IMR-90 (cell line): Measurements from ENCODE around the gene CBL. TPM values are rescaled to one million over a fixed set of nuclear protein-coding genes. Genes with fewer than 3 reads are reported as not detected.

ENCODE experiments used
- ATAC-seq: fragments of 200-7000 bp; cut with Tn5 transposase; 2 replicates; pipeline ENCODE4 v1.9.1; 2020; ENCODE audit warnings: low read depth, mild to moderate bottlenecking, moderate library complexity
- BruUV-seq: library from RNA; stranded (reverse); fragments of 400-500 nt; replicated peaks from 2 replicates; lab custom pipeline; 2021; lab: Mats Ljungman, UMichigan
- CTCF ChIA-PET: fragments of 300-600 bp; formaldehyde crosslinking; extraction: SDS; loops from one replicate; lab custom pipeline; 2021; ENCODE audit warnings: antibody characterized with exemption; lab: Yijun Ruan, JAX
- POLR2A ChIA-PET: fragments of 300-600 bp; sonication (Branson Sonifier 250); formaldehyde crosslinking; loops from one replicate; lab custom pipeline; 2022; ENCODE audit warnings: antibody characterized with exemption; ENCODE audit not compliant: unreplicated experiment; lab: Charles Lee
- DNase-seq: peaks from one replicate; pipeline ENCODE4 v3.0.0; 2013
- H2AFZ ChIP-seq: replicated peaks from 2 replicates; pipeline ENCODE3; 2013; ENCODE audit warnings: low read length, mild to moderate bottlenecking; ENCODE audit not compliant: poor library complexity
- H2AK5ac ChIP-seq: 2 replicates; pipeline ENCODE4 v1.6.1; 2013; ENCODE audit warnings: low read depth, low read length, inconsistent platforms
- H2AK9ac ChIP-seq: replicated peaks from 2 replicates; pipeline ENCODE3; 2013; ENCODE audit warnings: mild to moderate bottlenecking, low read depth, low read length, moderate library complexity; ENCODE audit not compliant: poor library complexity
- H2BK120ac ChIP-seq: 2 replicates; pipeline ENCODE4 v1.6.1; 2013; ENCODE audit warnings: low read depth, low read length, inconsistent platforms
- H2BK15ac ChIP-seq: 3 replicates; pipeline ENCODE4 v1.6.1; 2013; ENCODE audit warnings: low read depth, low read length, inconsistent platforms
- H2BK20ac ChIP-seq: 2 replicates; pipeline ENCODE4 v1.6.1; 2013; ENCODE audit warnings: low read depth, mild to moderate bottlenecking, inconsistent platforms, low read length, moderate library complexity
- H2BK5ac ChIP-seq: 2 replicates; pipeline ENCODE4 v1.6.1; 2013; ENCODE audit warnings: mild to moderate bottlenecking, low read depth, low read length, inconsistent platforms; ENCODE audit not compliant: poor library complexity, severe bottlenecking
- H3K14ac ChIP-seq: replicated peaks from 2 replicates; pipeline ENCODE4 v1.6.1; 2013; ENCODE audit warnings: low read depth, low read length, inconsistent platforms
- H3K18ac ChIP-seq: 2 replicates; pipeline ENCODE4 v1.6.1; 2013; ENCODE audit warnings: low read depth, low read length, control low read depth
- H3K23ac ChIP-seq: 2 replicates; pipeline ENCODE4 v1.6.1; 2013; ENCODE audit warnings: low read depth, low read length, inconsistent platforms
- H3K27ac ChIP-seq: 2 replicates; pipeline ENCODE4 v1.5.1; 2013; ENCODE audit warnings: mild to moderate bottlenecking, control low read depth, low read length; ENCODE audit not compliant: insufficient read depth
- H3K27me3 ChIP-seq: 2 replicates; pipeline ENCODE4 v1.6.1; 2013; ENCODE audit warnings: low read length; ENCODE audit not compliant: control insufficient read depth, insufficient read depth
- H3K36me3 ChIP-seq: 2 replicates; pipeline ENCODE4 v1.6.1; 2013; ENCODE audit warnings: low read length, mixed read lengths; ENCODE audit not compliant: control insufficient read depth, insufficient read depth
- H3K4ac ChIP-seq: 2 replicates; pipeline ENCODE4 v1.6.1; 2013; ENCODE audit warnings: low read depth, low read length, inconsistent platforms
- H3K4me1 ChIP-seq: 2 replicates; pipeline ENCODE4 v1.6.1; 2013; ENCODE audit warnings: low read length, mixed read lengths; ENCODE audit not compliant: control insufficient read depth, insufficient read depth
- H3K4me2 ChIP-seq: 2 replicates; pipeline ENCODE4 v1.6.1; 2013; ENCODE audit warnings: low read depth, mild to moderate bottlenecking, control low read depth, low read length, moderate library complexity
- H3K4me3 ChIP-seq: 2 replicates; pipeline ENCODE4 v1.5.1; 2013; ENCODE audit warnings: low read depth, mild to moderate bottlenecking, control low read depth, low read length, moderate library complexity; ENCODE audit not compliant: insufficient read depth
- H3K56ac ChIP-seq: 2 replicates; pipeline ENCODE4 v1.6.1; 2013; ENCODE audit warnings: low read length, inconsistent platforms; ENCODE audit not compliant: insufficient read depth; ENCODE audit errors: extremely low read depth
- H3K79me1 ChIP-seq, 2 experiments: 2 replicates each; pipeline ENCODE4 v1.6.1; 2013; ENCODE audit warnings: low read length in 2 of 2, inconsistent platforms in 1 of 2, low read depth in 1 of 2
- H3K9ac ChIP-seq: 2 replicates; pipeline ENCODE4 v1.6.1; 2013; ENCODE audit warnings: low read depth, low read length, control low read depth
- H3K9me1 ChIP-seq: 2 replicates; pipeline ENCODE4 v1.6.1; 2013; ENCODE audit warnings: low read length, inconsistent platforms; ENCODE audit not compliant: insufficient read depth
- H3K9me3 ChIP-seq: 2 replicates; pipeline ENCODE4 v1.6.1; 2013; ENCODE audit warnings: low read length; ENCODE audit not compliant: control insufficient read depth, insufficient read depth
- H4K20me1 ChIP-seq: 2 replicates; pipeline ENCODE4 v1.6.1; 2013; ENCODE audit warnings: low read length, inconsistent platforms; ENCODE audit not compliant: insufficient read depth
- H4K5ac ChIP-seq: 2 replicates; pipeline ENCODE4 v1.6.1; 2013; ENCODE audit warnings: mild to moderate bottlenecking, low read depth, low read length, control low read depth
- H4K8ac ChIP-seq, 2 experiments: 2 replicates each; pipeline ENCODE4 v1.6.1; 2013; ENCODE audit warnings: low read depth in 2 of 2, low read length in 2 of 2, control low read depth in 1 of 2, inconsistent platforms in 1 of 2
- H4K91ac ChIP-seq: 2 replicates; pipeline ENCODE4 v1.6.1; 2013; ENCODE audit warnings: low read depth, low read length, inconsistent platforms; ENCODE audit not compliant: insufficient read depth
- CEBPB ChIP-seq: IDR thresholded peaks from 2 replicates; pipeline ENCODE4 v1.6.1; 2012; ENCODE audit warnings: low read depth, low read length, improper control_type of control experiment
- ELK1 ChIP-seq: fragments of 150-350 bp; IDR thresholded peaks from 2 replicates; pipeline ENCODE4 v1.6.1; 2016; ENCODE audit warnings: low read depth, mild to moderate bottlenecking, low read length, moderate library complexity, borderline replicate concordance
- MAFK ChIP-seq: IDR thresholded peaks from 2 replicates; pipeline ENCODE4 v1.6.1; 2012; ENCODE audit warnings: low read depth, low read length, improper control_type of control experiment
- MAZ ChIP-seq: IDR thresholded peaks from 2 replicates; pipeline ENCODE4 v1.6.1; 2012; ENCODE audit warnings: low read depth, mild to moderate bottlenecking, low read length, improper control_type of control experiment, moderate library complexity, borderline replicate concordance
- NFE2L2 ChIP-seq: fragments of 150-350 bp; IDR thresholded peaks from 2 replicates; pipeline ENCODE4 v1.6.1; 2016; ENCODE audit warnings: low read depth, mild to moderate bottlenecking, low read length
- RCOR1 ChIP-seq: IDR thresholded peaks from 2 replicates; pipeline ENCODE4 v1.6.1; 2012; ENCODE audit warnings: mild to moderate bottlenecking, low read length, improper control_type of control experiment; ENCODE audit not compliant: insufficient replicate concordance
- SMC3 ChIP-seq: fragments of 150-350 bp; IDR thresholded peaks from 2 replicates; pipeline ENCODE4 v1.6.1; 2016; ENCODE audit warnings: low read depth, mild to moderate bottlenecking, antibody characterized with exemption, low read length, moderate library complexity
- USF2 ChIP-seq: fragments of 150-350 bp; IDR thresholded peaks from 2 replicates; pipeline ENCODE4 v1.6.1; 2017; ENCODE audit warnings: mild to moderate bottlenecking, antibody characterized with exemption, low read length, low read depth
- WGBS, 2 experiments: methylation state at CpG; one replicate each; pipeline versions ENCODE4 v1.1.5 to v1.1.7; 2013; ENCODE audit warnings: missing lambda C conversion rate in 2 of 2; ENCODE audit not compliant: insufficient read length in 1 of 2; ENCODE audit errors: extremely low coverage in 2 of 2; 5-methylcytosine and 5-hydroxymethylcytosine counted together
- dilution Hi-C: fragments of 300-500 bp; cut with HindIII; formaldehyde crosslinking; loops from one replicate; pipeline ENCODE4 v1.14.3; 2018; ENCODE audit warnings: low sequenced_read_pairs; ENCODE audit not compliant: unreplicated experiment
- in situ Hi-C: fragments of 300-500 bp; cut with MboI; formaldehyde crosslinking; loops from 3 replicates; pipeline ENCODE4 v1.14.3; 2019; ENCODE audit warnings: low sequenced_read_pairs, inconsistent platforms, mixed read lengths
- intact Hi-C: fragments of 100-400 bp; cut with micrococcal nuclease; formaldehyde crosslinking; loops from 2 replicates; pipeline ENCODE4 v1.10.0; 2022
- polyA plus RNA-seq, 3 experiments: library from polyadenylated mRNA; depleted of rRNA; stranded (reverse); fragments of >200 nt; gene quantifications; 2 replicates each; pipeline ENCODE4 v1.2.3, GENCODE V29; 2012; ENCODE audit warnings: low replicate concordance in 1 of 3
- total RNA-seq: library from RNA; depleted of rRNA; stranded (reverse); fragments of >200 nt; gene quantifications from 2 replicates; pipeline ENCODE4 v1.2.3, GENCODE V29; 2012
- TF ChIP-seq, protein P1 (sequence below): conservative IDR thresholded peaks from 2 replicates; pipeline ENCODE4 v1.5.1; 2012; ENCODE audit warnings: mild to moderate bottlenecking, low read depth, low read length, improper control_type of control experiment

Gene CBL
- total and polyA plus RNA-seq, 2 of the 4 experiments (the other 2 are of a cell fraction) = 6.1 to 11.8 TPM

DNA sequence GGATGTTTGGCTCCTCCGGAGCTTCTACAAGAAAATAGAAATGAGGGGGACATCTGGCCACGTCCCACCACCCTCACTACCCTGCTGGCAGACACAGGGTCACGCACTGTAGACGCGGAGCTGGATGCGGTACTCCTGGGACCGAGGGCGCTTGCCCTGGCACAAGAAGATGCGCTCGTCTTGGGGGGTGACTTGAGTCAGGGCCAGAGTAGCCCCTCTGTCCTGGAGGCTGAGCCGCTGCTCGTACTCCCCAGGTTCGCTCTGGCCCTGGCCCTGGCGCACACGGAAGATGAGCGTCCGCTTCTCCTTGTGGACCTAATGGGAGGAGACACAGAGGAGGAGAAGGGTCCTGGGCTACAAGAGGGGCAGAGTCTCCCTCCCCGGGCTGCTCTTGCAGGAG lies 108.6 kb downstream of the CBL start:
- Histone ChIP-seq H3K4me1 (peaks cover 37% of the 10 kb centered on the region), H2BK20ac (no peak overlapping the region), H2AK9ac (no peak overlapping the region), H3K9ac (no peak overlapping the region; the same call in 1 of the 2 replicates), H2AK5ac (no peak overlapping the region), H3K56ac (no peak overlapping the region), H3K23ac (no peak overlapping the region), H4K91ac (no peak overlapping the region), H3K79me1 (peaks cover 15 to 52% of the 10 kb centered on the region in 2 experiments; a peak in 3 of 4 replicates), H3K27me3 (no peaks in the 10 kb centered on the region), H3K4me2 (peak overlapping the region; percentile 71; the same call in 1 of the 2 replicates), H4K20me1 (peaks cover 19% of the 10 kb centered on the region), H3K18ac (no peak overlapping the region), H2AFZ (peak overlapping the region; percentile 93), H4K8ac (no peak overlapping the region), H3K4ac (0 out of 2 replicates have a peak overlapping the region, but pooled peaks have one; percentile 82), H2BK5ac (peak overlapping the region; percentile 79), H4K5ac (no peak overlapping the region), H3K36me3 (peaks cover 41% of the 10 kb centered on the region), H3K14ac (no peak overlapping the region), H3K27ac (no peak overlapping the region; the same call in 1 of the 2 replicates), H2BK15ac (no peak overlapping the region), H2BK120ac (no peak overlapping the region), H3K9me1 (peaks cover 22% of the 10 kb centered on the region), H3K9me3 (no peaks in the 10 kb centered on the region), H3K4me3 (no peak overlapping the region)
- intact Hi-C loops = no loop called here
- ATAC-seq = no peak
- ChIA-PET POLR2A (no interaction called here), CTCF (interaction anchor here (0.7 to 1.5 kb wide), 3 partner anchors 8 to 47 kb away, joined by 3 to 4 read pairs (median 3); no protein-coding TSS in a partner anchor)
- dilution Hi-C loops = no loop called here
- DNase-seq = no peak
- 75% methylated on average over 2 of the region's 18 CpGs; no CpG with 5 or more reads in 1 of the 2 experiments for WGBS, 2 experiments
- in situ Hi-C loops = no loop called here
- BruUV-seq = no TSS peak
- TF ChIP-seq, protein P1, sequence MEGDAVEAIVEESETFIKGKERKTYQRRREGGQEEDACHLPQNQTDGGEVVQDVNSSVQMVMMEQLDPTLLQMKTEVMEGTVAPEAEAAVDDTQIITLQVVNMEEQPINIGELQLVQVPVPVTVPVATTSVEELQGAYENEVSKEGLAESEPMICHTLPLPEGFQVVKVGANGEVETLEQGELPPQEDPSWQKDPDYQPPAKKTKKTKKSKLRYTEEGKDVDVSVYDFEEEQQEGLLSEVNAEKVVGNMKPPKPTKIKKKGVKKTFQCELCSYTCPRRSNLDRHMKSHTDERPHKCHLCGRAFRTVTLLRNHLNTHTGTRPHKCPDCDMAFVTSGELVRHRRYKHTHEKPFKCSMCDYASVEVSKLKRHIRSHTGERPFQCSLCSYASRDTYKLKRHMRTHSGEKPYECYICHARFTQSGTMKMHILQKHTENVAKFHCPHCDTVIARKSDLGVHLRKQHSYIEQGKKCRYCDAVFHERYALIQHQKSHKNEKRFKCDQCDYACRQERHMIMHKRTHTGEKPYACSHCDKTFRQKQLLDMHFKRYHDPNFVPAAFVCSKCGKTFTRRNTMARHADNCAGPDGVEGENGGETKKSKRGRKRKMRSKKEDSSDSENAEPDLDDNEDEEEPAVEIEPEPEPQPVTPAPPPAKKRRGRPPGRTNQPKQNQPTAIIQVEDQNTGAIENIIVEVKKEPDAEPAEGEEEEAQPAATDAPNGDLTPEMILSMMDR = no peak
- TF ChIP-seq MAZ (no peak), RCOR1 (no peak), MAFK (no peak), CEBPB (no peak), SMC3 (no peak), ELK1 (no peak), USF2 (no peak), NFE2L2 (no peak)
